Inferior parietal cortex (tissue), 1 donor: ENCODE measurements around the gene VARS1.
A peak's percentile ranks its signal among the peaks of the same experiment; 100 is the strongest.

Experiments
- DNase-seq: peaks from one replicate; pipeline ENCODE4 v3.0.0-alpha.2; 2016; ENCODE audit errors: extremely low spot score

Gene VARS1

GRCh38 chr6:31771992-31772358 is 23.6 kb downstream of the VARS1 start:
- DNase-seq: no peak

DNA sequence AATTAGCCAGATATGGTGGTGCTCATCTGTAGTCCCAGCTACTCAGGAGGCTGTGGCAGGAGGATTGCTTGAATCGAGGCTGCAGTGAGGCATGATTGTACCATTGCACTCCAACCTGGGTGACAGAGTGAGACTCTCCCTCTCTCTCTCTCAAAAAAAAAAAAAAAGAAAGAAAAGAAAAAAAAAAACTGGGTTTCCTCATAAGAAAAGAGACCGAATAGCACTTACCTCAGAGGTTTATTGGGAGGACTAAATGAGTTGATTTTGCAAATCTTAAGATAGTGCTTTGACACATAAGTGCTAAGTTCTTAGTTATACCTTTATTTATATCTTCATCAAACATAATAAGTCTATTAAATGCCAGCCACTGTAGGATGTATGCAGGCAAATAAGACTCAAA is 24.7 kb downstream of the VARS1 start:
- no peak for DNase-seq

DNA sequence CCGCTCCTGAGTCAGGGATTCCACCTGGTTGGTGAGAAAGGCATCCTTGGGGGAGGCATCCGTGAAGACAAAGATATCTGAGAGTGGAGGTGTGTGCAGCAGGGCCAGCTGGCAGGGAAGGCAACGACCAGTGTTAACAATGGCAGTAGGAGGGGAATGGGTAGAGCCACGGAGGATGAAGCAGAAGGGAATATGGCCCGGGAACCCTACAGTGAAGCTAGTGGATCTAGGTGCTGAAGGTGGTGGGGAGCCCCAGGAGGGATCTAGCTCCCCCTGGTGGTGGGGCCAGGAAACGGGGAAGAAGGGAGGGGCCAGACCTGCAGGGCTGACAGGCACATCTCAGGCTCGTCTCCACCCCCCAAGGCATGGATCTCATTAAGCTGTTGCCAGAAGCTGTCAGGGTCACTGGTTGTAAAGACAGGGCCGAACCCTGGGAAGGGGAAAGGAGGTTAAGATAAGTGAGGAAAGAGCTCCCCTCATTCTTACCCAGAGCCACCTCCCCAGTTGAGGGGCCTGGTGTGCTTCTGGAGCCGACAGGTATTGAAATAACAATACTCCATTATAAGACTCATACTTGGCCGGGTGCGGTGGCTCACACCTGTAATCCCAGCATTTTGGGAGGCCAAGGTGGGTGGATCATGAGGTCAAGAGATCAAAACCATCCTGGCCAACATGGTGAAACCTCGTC is 25.7 kb downstream of the VARS1 start:
- peak; percentile 53 for DNase-seq

GRCh38 chr6:31768363-31769257 is 26.9 kb downstream of the VARS1 start:
- DNase-seq: no peak

DNA sequence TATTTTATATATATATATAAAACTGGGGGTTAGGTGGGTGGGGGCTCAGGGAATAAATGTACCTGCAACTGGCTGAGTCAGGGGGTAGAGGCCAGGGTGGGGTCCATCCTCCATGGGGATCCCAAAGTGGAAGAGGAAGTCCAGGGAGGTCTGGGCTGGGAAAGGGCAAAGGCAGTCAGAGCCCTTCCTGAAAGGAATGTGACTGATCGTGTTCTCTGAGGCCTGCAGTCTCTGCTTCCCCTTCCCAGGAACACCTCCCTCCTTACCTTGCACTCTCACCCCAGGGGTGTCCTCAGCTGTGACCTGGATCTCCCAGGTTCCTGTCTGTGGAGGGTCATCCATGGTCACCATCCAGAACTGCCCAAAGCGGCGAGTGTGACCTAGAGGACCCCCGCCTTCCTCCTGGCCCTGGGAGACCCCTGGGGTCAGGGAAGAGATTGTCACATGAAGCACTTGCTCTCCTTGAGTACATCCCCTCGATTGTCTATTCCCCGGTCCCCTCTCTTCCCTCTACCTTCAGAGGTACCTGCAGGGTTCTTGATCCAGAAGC is 28.4 kb downstream of the VARS1 start:
- DNase-seq: no peak

- DNase-seq: no peak
Observed at GRCh38 chr6:31765910-31766794, 29.4 kb downstream of the VARS1 start.

DNA sequence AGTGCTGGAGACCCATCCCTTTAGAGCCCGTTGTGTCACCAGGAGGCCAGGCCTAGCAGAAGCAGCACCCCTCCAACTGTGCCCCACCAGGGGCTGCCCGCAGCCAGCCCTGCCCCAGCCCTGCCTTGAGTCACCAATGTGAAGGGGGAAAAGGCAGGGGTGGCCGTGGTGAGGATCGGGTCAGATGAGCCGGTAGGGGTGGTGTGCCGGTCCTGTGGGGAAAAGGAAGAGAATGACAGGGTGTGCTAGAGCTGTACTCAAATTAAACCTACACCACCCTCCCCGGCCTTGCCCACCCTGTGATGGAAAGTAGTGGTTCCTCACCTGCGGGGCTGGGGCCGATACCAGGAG is 30.0 kb downstream of the VARS1 start:
- no peak for DNase-seq

GRCh38 chr6:31764198-31764597 is 31.4 kb downstream of the VARS1 start:
- no peak for DNase-seq

DNA sequence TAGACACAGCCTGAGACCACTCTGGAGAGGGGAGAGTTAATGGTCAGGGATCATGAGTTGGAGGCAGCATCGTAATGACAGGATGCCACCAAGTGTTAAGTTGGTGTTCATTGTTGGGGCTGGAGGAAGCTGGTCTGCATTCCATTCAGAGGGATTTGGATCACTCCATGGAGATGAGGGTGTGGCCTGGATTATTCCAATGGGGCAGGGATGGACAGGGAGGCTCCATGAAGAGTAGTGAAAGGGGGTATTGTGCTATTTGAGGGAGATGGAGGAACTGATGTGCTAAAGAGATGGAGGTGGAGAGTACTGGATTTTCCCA is 32.0 kb downstream of the VARS1 start:
- DNase-seq: no peak

- no peak for DNase-seq
Observed at GRCh38 chr6:31762878-31763618, 32.5 kb downstream of the VARS1 start.

DNA sequence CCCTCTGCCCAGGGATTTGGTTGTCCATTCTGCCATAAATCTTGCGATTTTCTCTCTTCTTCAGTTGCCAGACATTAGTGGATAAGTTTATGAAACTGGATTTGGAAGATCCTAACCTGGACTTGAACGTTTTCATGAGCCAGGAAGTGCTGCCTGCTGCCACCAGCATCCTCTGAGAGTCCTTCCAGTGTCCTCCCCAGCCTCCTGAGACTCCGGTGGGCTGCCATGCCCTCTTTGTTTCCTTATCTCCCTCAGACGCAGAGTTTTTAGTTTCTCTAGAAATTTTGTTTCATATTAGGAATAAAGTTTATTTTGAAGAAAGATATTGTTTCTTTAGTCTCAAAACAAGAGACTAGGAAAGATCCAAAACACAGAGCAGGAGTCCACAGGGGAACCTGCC is 33.2 kb downstream of the VARS1 start, which contains the start of gene SAPCD1:
Gene SAPCD1, plus strand, starts transcription at position 301 of the 400 bp plus-strand sequence. CDS start 399 bp downstream, outside the sequence.
- DNase-seq: no peak

GRCh38 chr6:31761343-31761742 is 34.2 kb downstream of the VARS1 start:
- no peak for DNase-seq

DNA sequence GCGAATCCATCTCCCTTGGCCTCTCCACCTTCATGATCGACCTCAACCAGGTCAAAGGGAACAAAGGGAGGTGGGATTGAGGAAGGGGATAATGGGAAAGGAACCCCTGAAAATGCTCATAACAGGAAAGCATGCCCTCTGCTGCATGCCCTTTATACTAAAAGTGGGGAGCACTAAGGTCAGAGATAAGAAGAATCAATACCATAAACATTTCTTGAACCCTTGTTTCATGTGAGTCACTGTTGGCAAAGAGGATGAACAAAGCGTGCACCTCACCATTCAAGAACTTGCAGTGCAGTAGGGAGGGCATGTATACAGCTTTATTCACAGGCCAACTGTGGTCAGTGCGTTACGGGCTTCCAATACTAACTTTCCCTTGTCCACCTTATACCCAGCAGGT is 34.8 kb downstream of the VARS1 start:
- DNase-seq: no peak

GRCh38 chr6:31758281-31758680 is 37.3 kb downstream of the VARS1 start:
- DNase-seq: no peak

- DNase-seq: no peak
Observed at GRCh38 chr6:31752739-31753319, 42.7 kb downstream of the VARS1 start.

GRCh38 chr6:31750411-31751022 is 45.0 kb downstream of the VARS1 start:
- no peak for DNase-seq

DNA sequence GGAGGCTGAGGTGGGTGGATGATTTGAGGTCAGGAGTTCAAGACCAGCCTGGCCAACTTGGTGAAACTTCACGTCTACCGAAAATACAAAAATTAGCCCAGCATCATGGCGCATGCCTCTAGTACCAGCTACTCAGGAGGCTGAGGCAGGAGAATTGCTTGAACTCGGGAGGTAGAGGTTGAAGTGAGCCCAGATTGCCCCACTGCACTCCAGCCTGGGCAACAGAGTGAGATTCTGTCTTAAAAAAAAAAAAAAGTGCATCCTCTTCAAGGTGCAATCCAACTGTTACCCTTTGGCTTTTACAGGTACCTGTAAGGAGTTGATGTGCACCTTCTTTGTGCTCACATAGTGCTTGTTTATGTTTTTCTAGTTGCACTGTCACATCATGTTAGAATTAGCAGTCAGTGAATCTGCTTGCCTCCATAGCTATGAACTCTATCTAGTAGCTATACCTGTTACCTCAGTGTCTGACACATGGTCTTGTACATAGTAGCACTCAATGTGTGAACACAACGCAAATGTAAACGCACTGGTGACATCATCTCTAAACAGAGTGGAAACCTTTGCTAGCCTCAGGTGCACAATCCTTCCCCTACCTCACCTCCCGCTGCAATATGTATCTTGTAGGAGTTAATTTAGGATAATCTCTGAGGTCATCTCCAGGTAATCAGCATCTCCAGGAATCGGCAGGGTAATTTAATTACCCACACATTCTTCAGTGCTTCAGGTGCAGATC is 46.1 kb downstream of the VARS1 start:
- DNase-seq: no peak
